ENCODE results near the gene JPH3. TPM values are rescaled to one million over a fixed set of nuclear protein-coding genes. Genes with fewer than 3 reads are reported as not detected.
A peak's percentile ranks its signal among the peaks of the same experiment; 100 is the strongest.

The JPH3 gene
- total RNA-seq, 2 experiments from 2014 or later, result not detected

- no peaks in the 10 kb centered on the region for H3K4me1 Mint-ChIP-seq (ENCODE audit: low read depth)
These were observed 42.4 kb upstream of the JPH3 start for GRCh38 chr16:87559945-87560344.

GRCh38 chr16:87560428-87561199 is 41.7 kb upstream of the JPH3 start:
- Mint-ChIP-seq H3K36me3 (ENCODE audit: low read depth) (no peaks in the 10 kb centered on the region), H3K4me3 (no peak overlapping the region), H3K27ac (no peak overlapping the region), H3K9me3 (no peaks in the 10 kb centered on the region), H3K4me1 (ENCODE audit: low read depth) (no peaks in the 10 kb centered on the region), H3K27me3 (peaks cover 14% of the 10 kb centered on the region)
- Histone ChIP-seq H3K27ac (ENCODE audit: low read depth in 1 of 2, low read length in 2 of 2) (no peak overlapping the region), H3K4me1 (ENCODE audit: insufficient read depth, low read length) (no peaks in the 10 kb centered on the region), H3K27me3 (ENCODE audit: control insufficient read depth in 1 of 2, insufficient read depth in 2 of 2, low read length in 2 of 2) (no peaks in the 10 kb centered on the region), H3K4me3 (ENCODE audit: low read length) (no peak overlapping the region), H3K9me3 (ENCODE audit: control insufficient read depth in 1 of 2, insufficient read depth in 1 of 2, low read length in 2 of 2) (peaks cover 0 to 23% of the 10 kb centered on the region in 2 experiments), H3K36me3 (ENCODE audit: insufficient read depth, low read length) (no peaks in the 10 kb centered on the region)
- ATAC-seq (ENCODE audit: poor library complexity) (no peak), DNase-seq (peak in 4 of 14 experiments; percentile 3 to 42 (median 11))
- intact Hi-C loops (cut with DNase I, micrococcal nuclease), result no loop called here
- CTCF ChIA-PET, result no interaction called here
- POLR2A ChIA-PET, result no interaction called here
- no peak for TF ChIP-seq CTCF (IDR thresholded peaks at IDR 0.05)

More at GRCh38 chr16:87559945-87560344, 42.4 kb upstream of the JPH3 start:
- Histone ChIP-seq H3K27me3 (ENCODE audit: control insufficient read depth in 1 of 2, insufficient read depth in 2 of 2, low read length in 2 of 2) (no peaks in the 10 kb centered on the region), H3K36me3 (ENCODE audit: insufficient read depth, low read length) (no peaks in the 10 kb centered on the region), H3K27ac (ENCODE audit: low read depth in 1 of 2, low read length in 2 of 2) (no peak overlapping the region), H3K9me3 (ENCODE audit: control insufficient read depth in 1 of 2, insufficient read depth in 1 of 2, low read length in 2 of 2) (peaks cover 0 to 23% of the 10 kb centered on the region in 2 experiments), H3K4me3 (ENCODE audit: low read length) (no peak overlapping the region), H3K4me1 (ENCODE audit: insufficient read depth, low read length) (no peaks in the 10 kb centered on the region)
- Mint-ChIP-seq H3K27me3 (peaks cover 20% of the 10 kb centered on the region), H3K4me3 (no peak overlapping the region), H3K9me3 (no peaks in the 10 kb centered on the region), H3K27ac (no peak overlapping the region), H3K36me3 (ENCODE audit: low read depth) (no peaks in the 10 kb centered on the region)
- ChIA-PET CTCF (no interaction called here), POLR2A (no interaction called here)
- TF ChIP-seq CTCF (IDR thresholded peaks at IDR 0.05), result no peak
- DNase-seq (no peak), ATAC-seq (ENCODE audit: poor library complexity) (no peak)
- intact Hi-C loops (cut with DNase I, micrococcal nuclease), result no loop called here

- H3K9me3 Mint-ChIP-seq, result no peaks in the 10 kb centered on the region
- no peak for TF ChIP-seq CTCF (IDR thresholded peaks at IDR 0.05)
These were observed 40.9 kb upstream of the JPH3 start for GRCh38 chr16:87561200-87562105.

More at GRCh38 chr16:87561200-87562105, 40.9 kb upstream of the JPH3 start:
- Mint-ChIP-seq H3K36me3 (ENCODE audit: low read depth) (no peaks in the 10 kb centered on the region), H3K27ac (no peak overlapping the region), H3K4me3 (no peak overlapping the region), H3K4me1 (ENCODE audit: low read depth) (no peaks in the 10 kb centered on the region), H3K27me3 (peaks cover 14% of the 10 kb centered on the region)
- POLR2A ChIA-PET, result no interaction called here
- Histone ChIP-seq H3K27ac (ENCODE audit: low read depth in 1 of 2, low read length in 2 of 2) (no peak overlapping the region), H3K36me3 (ENCODE audit: insufficient read depth, low read length) (no peaks in the 10 kb centered on the region), H3K9me3 (ENCODE audit: control insufficient read depth in 1 of 2, insufficient read depth in 1 of 2, low read length in 2 of 2) (peaks cover 0 to 23% of the 10 kb centered on the region in 2 experiments), H3K4me1 (ENCODE audit: insufficient read depth, low read length) (no peaks in the 10 kb centered on the region), H3K4me3 (ENCODE audit: low read length) (no peak overlapping the region), H3K27me3 (ENCODE audit: control insufficient read depth in 1 of 2, insufficient read depth in 2 of 2, low read length in 2 of 2) (no peaks in the 10 kb centered on the region)
- ATAC-seq (ENCODE audit: poor library complexity), result no peak
- DNase-seq, result no peak
- intact Hi-C loops (cut with DNase I, micrococcal nuclease), result no loop called here
- CTCF ChIA-PET, result no interaction called here

All from CD4-positive, alpha-beta T cell (primary cell).